ENCODE measurements around the gene TNFAIP2.

DNA sequence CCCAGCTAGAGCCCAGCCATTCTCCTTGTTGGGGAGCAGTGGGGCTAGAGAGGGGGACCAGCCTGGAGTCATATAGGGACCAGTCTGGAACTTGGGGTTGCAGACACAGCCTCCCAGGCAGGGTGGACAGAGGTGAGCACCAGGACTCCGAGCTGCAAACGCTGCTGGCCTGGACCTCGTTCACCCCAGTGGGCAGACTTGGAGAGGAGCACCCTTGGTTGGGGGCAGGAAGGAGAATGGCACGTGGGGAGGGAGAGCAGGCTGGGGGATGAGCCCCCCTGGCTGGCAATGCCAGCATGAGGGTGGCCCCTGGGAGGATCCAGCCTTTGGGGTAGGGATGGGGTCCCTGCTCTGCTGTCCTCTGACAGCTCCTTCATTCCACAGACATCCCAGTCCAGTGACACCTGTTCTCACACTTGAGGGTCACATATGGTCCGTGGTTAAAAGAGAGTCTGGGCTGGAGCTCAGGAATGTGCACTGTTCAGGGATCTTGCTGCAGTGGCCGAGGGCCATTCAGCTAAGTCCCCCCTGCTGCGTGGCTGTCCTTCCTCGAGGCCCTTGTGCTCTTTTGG, 36.4 kb upstream of the TNFAIP2 start:
- TF ChIP-seq, protein P1, sequence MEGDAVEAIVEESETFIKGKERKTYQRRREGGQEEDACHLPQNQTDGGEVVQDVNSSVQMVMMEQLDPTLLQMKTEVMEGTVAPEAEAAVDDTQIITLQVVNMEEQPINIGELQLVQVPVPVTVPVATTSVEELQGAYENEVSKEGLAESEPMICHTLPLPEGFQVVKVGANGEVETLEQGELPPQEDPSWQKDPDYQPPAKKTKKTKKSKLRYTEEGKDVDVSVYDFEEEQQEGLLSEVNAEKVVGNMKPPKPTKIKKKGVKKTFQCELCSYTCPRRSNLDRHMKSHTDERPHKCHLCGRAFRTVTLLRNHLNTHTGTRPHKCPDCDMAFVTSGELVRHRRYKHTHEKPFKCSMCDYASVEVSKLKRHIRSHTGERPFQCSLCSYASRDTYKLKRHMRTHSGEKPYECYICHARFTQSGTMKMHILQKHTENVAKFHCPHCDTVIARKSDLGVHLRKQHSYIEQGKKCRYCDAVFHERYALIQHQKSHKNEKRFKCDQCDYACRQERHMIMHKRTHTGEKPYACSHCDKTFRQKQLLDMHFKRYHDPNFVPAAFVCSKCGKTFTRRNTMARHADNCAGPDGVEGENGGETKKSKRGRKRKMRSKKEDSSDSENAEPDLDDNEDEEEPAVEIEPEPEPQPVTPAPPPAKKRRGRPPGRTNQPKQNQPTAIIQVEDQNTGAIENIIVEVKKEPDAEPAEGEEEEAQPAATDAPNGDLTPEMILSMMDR (IDR thresholded peaks at IDR 0.05): no peak
- TF ChIP-seq POLR2A (IDR thresholded peaks at IDR 0.05): no peak
